ENCODE measurements around the gene NLGN2.

NLGN2 gene

DNA sequence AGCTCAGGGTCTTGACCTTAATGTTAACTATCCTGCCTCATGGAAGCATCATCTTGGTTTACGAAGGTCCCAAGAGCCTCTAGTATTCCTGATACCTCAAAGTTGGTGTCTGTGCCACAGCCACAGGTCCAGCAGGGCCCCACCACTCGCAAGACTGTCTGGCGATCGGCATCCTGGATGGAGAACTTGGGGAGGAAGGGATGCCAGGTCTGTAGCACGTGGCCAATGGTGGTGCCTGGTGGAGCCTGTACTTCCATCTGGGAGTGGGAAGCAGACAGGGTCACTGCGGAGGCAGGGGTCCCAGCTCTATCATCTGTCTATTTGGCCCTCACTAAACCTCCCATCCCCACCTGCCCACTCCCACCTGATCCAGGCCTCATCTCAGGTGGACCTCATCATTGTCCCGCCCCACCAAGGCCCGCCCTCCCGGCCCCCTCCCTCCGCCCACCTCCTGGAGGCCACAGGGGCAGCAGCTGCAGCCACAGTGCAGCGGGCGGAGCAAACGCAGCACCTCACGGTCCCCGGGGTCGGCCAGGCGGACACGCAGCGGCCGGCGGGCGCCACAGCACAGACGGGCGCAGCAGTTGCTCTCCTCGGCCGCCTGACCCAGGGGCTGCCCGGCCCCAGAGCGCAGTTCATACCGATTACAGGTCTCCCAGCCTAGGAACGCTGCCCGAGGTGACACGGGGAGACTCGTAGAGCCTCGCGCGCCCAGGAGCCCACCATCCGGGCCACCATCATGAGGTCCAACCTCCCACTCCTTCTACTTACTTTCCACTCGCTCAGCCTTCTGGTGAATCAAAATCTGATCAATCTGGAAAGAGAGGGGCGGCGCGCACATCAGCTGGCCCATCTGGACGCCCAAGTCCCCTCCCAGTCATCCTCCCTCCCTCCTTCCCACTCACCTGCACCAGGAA is 14.7 kb upstream of the NLGN2 start:
- no peak for FAIRE-seq

DNA sequence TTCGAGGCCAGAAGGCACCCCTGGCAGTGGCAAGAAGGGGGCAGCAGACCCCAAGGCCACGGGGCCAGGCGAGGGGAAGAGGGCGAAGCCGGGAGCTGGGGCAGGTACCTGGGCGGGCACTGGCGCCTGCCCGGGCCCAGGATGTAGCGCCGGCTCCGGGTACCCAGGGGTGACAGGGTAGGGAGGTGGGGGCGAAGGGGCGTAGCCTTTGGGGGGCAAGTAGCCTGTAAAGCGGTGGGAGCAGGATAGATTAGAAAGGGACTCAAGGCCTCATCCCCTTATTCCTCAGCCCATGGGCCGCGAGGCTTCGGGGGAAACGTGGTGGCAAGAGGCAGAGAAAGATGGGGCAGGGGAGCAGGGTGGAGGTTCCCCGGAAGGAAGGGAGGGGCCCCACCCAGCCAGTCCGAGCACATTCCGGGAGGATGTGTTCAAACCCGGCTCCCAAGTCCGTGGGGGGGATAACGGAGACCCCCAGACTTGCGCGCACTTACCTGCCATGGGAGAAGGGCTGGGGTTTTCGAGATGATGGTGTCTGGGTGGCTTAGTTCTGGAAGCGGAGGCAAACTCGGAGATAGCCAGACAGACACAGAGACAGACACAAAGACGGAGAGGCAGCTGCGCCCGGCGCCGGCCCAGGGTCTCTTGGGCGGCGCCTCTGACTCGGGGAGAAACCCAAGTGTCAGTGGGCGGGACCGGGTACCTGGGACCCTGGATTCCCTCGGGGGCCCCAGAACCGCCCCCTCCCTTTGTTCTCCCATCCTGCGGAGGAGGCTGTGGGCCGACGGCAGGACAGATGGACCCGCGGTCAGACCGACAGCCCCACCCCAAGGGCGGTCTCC is 13.8 kb upstream of the NLGN2 start:
- no peak for FAIRE-seq

DNA sequence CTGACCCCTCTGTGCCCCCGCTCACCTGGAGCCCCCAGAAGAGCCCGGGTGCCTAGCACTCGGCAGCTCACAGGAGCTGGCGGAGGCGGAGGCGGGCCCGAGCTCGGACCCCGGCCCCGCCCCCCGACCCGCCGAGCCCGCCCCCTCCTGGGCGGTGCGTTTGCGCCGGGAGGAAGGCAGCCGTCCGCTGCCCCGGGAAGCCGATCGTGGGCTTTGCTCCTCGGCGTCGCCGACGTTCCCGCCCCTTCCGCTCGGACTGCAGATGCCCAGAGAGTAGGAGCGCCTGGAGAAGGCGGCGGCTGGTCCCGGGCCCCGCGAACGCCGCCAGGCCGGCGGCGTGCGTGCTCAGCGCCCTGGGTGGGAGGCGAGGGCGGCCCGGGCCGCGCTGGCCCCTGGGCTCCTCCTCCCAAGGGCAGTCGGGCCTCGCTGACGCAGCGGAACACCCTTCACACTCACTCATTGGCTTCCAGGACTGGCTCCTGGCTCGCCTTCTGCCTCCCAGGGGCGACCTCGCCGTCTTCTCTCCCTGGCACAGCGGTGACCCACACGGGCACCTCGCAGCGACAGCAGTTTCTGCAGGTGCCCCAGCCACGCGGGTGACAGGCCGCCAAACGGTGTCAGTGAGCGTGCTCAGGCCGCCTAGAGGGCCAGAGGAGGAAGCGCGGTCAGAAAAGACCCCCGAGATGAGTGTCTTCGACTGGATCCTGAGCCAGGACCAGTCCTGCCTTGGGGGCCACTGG is 13.0 kb upstream of the NLGN2 start, which contains the start of gene PLSCR3:
TSS of gene PLSCR3 (minus strand) at position 74 of the 740 bp plus-strand sequence. CDS start 415 bp downstream, outside the sequence.
- FAIRE-seq = no peak

DNA sequence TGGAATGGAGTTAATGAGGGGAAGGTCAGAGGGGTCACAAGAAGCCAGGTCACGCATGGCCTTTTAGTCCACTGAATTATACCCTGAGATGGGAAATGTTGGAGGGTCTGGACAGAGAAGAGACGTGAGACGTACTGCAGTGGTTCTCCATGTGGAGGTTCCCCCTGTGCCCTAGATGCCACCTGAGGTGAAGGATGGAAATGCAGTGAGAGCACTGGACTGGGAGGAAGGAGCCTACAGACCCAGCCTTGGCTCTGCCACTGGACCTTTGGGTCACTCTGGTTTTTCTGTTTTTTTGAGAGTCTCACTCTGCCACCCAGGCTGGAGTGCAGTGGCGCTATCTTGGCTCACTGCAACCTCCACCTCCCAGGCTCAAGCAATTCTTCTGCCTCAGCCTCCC is 11.5 kb upstream of the NLGN2 start:
- no peak for FAIRE-seq

DNA sequence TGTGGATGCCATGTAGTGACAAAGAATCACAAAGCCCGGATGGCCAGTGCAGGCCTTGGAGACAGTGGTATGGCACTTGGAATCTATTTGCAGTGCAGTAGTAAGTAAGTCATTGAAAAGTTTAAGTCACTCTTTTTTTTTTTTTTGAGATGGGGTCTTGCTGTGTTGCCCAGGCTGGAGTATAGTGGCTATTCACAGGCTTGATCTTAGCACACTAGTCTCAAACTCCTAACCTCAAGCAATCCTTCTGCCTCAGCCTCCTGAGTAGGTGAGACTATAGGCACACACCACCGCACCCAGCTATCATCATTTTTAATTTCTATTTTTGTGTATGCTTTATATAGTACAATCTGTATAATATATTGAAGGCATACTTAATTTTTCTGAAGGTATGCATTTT is 9.0 kb upstream of the NLGN2 start:
- FAIRE-seq = no peak

DNA sequence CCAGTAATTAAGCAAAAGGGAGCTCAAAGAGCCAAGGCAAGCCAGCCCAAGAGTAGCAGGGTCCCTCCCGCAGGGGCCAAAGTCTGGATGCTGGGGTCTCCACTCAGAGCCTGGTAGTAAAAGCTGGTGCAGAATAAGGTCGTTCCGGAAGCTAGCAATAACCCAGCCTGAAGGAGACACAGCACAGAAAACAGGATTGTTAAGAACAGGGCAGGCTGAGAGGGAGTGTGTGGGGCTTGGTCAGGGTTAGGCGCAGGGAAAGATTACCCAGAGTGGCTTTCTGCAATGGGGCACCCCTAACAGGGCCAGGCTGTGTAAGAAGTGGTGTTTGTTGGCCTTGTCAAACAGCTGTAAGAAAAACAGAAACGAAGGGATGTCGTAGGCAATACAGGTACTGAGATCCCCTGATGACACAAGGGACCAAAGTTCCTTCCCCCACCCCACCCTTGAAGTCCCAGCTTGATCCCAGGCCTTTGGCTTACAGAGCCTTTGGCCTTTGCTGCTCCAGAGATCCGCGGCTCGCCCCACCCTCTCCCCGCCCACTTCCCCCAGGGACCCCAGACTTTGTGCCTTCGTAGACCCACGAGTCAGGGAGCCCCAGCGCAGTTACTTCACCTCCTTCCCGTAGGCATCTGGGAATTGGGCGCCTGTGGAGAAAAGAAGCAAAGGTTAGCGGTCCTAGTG is 4.5 kb upstream of the NLGN2 start:
- FAIRE-seq = no peak

DNA sequence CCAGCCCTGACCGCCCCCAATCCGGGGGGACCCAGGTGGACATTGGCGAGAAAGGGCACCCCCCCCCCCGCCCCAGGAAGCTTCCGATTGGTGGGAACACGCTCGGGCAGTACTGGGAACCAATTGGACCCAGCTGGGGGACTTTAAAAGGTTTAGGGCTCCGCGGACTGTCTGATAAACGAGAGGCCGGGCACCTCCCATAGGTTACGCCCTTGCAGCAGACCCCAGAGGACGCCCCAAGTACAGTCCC is 4.0 kb upstream of the NLGN2 start:
- FAIRE-seq = no peak

DNA sequence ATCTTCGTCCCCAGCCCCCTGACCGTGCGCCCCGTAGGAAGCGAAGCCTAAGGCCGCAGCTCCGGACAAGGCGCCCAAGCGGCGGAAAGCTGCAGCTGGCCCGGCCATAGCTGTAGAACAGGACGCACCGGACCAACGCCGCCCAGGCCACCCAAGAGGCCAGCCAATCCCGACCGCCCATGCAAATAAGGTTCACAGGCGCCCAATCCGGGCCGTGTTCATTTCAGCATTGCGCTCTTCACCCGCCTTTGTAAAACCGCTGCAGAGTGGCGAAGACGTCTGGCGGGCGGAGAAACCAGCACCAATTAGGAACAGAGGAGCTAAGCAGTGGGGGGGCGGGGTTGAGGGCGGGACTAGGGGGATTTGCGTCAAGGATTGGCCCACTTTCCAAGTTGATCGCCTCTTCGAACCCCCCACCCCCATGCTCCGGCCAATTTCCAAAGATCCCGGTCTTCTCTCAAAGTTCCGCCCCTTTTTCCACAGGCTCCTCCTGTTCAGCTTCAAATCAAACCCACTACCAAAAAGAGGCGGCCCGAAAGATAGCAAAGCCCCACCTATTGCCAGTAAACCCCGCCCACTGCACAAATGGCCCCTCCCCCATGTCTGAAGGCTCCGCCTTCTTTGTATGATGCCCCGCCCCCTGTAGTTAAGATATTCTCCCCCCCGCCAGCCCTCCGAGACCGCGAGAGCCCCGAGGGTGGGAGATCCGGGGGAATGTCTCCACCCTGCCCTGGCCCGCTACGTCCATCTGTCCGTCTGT is 3.5 kb upstream of the NLGN2 start, which contains the start of gene TMEM256:
TSS of gene TMEM256 (minus strand) at position 121 of the 760 bp plus-strand sequence. CDS start at position 108, 13 bp downstream.
- peak; percentile 98 for FAIRE-seq

DNA sequence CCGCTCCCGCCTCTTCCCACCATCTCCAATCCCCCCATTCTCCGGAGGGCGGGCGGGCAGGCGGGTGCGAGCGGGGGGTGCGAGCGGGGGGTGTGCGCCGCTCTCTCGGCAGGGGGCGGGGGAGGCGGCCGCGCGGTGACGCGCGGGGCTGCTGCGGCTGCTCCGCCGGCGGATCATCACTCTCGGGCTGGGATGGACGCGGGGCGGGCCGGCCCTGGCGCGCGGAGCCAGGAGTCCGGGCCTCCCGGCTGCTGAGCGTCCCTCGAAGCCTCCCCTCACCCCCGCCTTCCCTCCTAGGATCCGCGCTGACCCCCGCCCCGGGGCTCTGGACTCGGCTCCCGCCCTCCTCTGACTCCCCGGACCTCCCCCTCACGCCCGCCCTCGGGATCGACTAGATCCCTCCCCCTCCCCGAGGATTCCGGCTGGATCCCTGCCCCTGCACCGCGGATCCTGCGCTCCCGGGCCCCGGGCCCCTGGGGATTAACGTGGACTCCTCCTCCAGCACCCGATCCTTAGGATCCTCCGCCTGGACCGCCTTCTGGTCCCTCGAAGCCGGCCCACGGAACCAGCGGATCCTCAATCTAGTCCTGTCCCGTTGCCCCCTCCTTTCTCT is 2.8 kb upstream of the NLGN2 start:
- FAIRE-seq = no peak

DNA sequence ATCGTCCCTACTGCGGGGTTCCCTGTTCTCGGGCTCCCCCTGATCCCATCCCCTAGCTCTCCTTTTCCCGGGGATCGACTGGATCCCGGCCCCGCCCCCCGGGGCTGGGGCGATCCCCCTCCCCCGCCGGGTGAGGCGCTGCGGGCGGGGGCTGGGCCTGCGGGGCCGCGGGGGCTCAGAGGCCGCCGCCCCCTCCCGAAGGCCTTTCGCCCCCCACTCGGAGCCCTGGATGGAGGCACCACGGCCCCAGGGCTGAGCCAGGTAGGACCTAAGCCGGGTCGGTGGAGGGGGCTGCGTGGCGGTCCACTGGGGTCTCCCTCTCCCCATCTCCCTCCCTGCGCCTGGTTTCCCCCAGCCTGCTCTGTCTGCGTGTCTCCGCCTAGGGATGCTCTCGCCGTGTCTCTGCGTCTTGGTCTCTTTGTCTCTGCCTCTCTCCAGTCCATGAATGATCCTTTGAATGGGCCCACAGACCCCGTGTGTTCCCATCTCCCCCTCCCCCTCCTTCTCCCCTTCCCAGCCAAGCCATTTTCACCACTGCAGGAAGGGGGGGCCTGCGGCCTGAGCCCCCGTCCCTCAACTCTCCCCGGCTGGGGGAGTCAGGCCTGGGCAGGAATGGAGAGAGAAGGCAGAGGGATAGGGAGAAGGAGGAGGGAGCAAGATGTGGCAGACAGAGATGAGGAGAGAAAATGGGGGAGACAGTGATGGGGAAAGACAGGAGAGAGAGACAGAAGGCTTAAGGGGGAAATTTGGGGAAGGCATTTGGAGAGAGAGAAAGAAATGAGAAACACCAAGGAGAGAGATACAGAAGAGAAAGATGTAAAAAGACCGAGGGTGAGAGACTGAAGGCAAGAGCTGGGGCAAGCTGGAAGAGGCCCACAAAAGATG is 2.1 kb upstream of the NLGN2 start:
- FAIRE-seq = no peak

DNA sequence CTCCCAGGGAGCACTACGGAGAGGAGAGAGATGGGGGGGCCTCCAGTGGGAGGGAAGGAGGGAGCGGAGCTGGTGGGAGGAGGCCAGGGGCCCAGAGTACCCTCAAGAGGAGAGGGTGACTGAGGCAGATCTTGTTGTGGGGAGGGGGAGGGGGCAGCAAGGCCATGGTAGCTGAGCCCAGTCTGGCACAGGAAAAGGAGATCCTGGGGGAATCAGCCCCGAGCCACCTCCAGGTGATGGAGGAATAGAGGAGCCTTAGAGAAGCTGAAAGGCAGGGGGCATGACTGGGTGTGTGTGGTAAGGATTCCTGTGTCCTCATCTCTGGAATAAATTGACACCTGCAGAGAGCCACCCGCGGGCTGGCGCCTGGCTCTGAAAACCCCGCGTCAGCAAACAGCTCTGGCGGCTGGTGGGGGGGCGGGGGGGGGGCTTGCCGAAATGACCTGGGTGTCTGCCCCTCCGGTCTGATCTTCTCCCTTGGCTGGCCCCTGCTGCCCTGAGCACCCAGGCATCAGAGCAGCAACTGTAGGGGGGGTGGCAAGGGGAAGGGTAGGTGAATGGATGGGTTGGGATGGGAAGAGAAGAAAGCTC is 1.3 kb upstream of the NLGN2 start:
- no peak for FAIRE-seq

DNA sequence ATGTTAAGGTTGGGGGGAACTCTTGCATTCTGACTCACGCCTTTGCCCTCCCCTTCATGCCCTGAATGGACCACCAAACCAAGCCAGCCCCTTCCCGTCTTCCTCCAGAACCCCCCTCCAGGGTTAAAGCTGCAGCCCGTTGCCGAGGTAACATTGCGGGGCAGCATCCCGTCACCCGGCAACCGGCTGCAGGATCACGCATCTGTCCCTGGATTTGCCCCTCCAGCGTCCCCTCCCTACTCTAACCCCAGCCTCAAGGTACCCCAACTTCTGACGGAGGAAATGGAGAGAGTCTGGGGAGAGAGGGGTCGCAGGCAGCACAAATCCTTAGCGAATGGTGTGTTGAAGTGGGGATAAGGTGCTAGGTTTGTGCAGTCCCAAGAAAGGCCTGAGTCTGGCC is 563 bp upstream of the NLGN2 start:
- no peak for FAIRE-seq

DNA sequence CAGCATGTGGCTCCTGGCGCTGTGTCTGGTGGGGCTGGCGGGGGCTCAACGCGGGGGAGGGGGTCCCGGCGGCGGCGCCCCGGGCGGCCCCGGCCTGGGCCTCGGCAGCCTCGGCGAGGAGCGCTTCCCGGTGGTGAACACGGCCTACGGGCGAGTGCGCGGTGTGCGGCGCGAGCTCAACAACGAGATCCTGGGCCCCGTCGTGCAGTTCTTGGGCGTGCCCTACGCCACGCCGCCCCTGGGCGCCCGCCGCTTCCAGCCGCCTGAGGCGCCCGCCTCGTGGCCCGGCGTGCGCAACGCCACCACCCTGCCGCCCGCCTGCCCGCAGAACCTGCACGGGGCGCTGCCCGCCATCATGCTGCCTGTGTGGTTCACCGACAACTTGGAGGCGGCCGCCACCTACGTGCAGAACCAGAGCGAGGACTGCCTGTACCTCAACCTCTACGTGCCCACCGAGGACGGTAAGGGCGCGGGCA is 645 bp downstream of the NLGN2 start:
- FAIRE-seq = no peak

DNA sequence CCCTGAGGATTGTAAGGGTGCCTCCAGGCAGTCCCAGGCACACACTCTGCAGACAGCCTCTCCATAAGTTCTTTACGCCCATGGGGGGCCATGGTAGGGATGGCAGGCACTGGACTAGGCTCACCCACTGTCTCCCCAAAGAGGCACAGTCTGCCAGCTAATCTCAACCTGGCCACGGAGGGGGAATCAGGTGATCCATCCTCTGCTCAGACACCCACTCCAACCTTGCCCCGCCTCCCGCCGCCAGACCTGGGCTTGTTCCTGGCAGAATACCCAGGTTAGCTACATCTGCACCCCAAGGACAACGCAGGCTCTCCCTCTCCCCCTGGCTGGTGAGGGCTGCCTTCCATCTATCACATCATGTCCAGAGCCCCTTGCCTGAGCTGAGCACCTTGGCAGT is 1.2 kb downstream of the NLGN2 start:
- no peak for FAIRE-seq

DNA sequence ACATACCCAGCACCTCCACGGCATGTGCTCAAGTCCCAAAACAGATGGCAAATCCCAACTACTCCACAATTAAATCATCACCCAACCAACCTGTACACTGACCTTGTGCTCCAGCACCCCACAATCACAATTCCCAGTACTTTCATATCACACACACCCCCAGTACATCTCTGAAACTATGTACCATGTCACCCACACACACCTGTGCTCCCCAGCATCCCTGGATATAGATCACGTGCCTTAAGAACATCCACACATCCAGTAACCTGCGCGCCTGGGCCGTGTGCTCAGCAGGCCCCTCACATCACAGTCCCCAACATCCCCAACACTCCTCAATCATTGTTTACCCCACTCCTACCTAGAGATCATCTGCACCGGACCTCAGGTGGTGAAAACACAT is 2.1 kb downstream of the NLGN2 start:
- no peak for FAIRE-seq

DNA sequence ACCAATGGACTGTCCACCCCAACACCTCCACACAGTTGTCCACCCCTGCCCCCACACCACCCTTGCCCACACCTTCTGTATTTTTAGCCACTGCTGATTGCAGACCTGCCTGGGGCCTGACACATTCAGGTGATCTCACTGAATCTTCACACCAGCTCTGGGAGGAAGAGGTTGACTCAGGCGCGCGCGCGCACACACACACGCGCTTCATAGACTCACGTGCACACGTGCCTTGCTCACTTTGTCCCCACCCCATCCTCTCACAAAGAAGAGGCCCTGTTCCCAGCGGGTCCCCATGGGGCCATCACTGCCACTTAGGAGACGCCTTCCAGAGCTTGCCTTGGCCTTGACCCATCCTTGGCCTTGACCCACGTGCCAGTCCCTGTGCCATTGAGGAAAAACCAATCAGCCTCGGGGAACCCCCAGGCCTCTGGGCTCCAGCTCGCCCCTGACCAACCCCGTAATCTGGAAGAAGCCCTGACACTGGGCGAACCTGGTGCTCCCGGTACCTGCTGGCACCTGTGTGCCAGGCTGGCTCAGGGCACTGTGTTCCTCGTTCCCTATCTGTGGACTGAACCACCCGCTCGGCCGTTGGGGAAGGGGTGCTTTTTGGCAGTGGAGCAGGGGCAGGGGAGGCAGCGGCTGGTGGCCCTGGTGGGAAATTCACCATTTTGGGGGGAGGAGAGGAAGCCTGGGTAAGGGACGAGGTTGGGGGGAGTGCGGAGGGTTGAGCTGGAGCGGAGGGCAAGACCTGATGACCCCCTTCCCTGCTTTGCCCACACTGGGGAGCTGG is 3.2 kb downstream of the NLGN2 start:
- no peak for FAIRE-seq

DNA sequence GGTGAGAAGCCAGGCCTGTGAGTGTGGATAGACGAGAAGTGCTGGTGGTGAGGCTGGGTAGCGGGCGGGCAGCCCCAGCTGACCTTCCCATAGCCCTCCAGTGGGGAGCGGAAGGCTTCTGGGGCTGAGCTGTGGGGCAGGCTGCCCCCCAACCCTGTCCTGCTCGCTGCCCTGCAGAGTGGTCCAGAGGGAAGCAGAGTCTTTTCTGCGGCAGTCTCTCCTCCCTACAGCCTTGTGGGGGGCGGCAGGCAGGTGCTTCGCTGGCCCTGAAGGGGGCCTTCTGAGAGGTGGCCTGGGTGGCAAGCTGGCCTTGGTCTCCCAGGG is 3.7 kb downstream of the NLGN2 start:
- no peak for FAIRE-seq

DNA sequence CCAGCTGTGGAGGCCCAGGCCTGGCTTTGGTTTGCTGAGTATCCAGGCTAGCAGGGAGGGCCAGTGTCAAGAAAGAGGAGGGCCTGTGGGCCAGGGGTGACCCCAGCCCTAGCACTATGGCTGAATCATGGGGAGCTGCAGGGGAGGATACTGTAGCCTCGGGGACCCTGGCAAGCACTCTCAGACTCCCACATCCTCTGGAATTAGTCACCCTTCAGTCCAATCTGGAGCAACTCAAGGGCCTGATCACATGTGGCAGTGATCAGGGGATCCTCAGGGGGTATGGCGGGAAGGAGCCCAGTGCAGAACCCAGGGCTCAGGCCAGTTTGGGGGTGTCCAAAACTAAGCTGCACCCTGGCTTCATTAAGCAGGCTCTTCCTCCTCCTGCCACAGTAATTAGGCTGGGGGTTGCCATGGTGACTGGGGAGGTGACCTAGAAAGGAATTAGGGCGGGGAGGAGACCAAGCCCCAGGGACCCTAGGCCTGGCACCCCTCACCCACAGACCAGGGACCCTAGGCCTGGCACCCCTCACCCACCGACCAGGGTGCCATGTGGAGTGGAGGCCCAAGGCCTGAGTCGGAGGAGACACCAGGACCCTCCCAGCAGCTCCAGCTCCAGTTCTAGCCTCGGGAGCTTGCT is 5.8 kb downstream of the NLGN2 start:
- no peak for FAIRE-seq

DNA sequence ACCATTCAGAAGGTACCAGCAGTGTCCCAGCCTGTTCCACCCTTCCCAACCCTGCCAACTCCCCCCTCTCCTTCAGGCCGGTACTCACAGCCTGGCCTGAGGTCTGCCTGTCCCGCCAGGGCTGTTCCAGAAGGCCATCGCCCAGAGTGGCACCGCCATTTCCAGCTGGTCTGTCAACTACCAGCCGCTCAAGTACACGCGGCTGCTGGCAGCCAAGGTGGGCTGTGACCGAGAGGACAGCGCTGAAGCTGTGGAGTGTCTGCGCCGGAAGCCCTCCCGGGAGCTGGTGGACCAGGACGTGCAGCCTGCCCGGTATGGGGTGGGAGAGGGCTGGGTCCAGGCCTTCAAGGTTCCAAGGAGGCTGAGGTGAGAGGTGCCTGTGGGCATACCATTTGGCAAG is 7.2 kb downstream of the NLGN2 start:
- no peak for FAIRE-seq
